ENCODE measurements around the gene VWA5B2.

- TF ChIP-seq POLR2A (IDR thresholded peaks at IDR 0.05; ENCODE audit: low read depth, low read length) (no peak), POLR2AphosphoS5 (IDR thresholded peaks at IDR 0.05; ENCODE audit: low read depth, low read length) (no peak)
Measured at GRCh38 chr3:184228376-184229137, 828 bp upstream of the VWA5B2 start.

Measured in GM12892 (cell line).